HepG2 (cell line): ENCODE measurements around the gene OVOL3. TPM values are rescaled to one million over a fixed set of nuclear protein-coding genes. Genes with fewer than 3 reads are reported as not detected.
A peak's percentile ranks its signal among the peaks of the same experiment; 100 is the strongest.

ENCODE experiments used
- ATAC-seq: fragments of 200-7000 bp; cut with Tn5 transposase; 3 replicates; pipeline ENCODE4 v1.9.1; 2020; ENCODE audit warnings: mild to moderate bottlenecking, moderate library complexity
- BruUV-seq: library from RNA; stranded (reverse); fragments of 400-500 nt; replicated peaks from 2 replicates; lab custom pipeline; 2021; lab: Mats Ljungman, UMichigan
- CTCF ChIA-PET: fragments of 300-600 bp; formaldehyde crosslinking; extraction: SDS; loops from one replicate; lab custom pipeline; 2021; ENCODE audit warnings: low total read pairs, inconsistent platforms, low intra/inter-chr PET ratio; lab: Yijun Ruan, JAX
- POLR2A ChIA-PET: fragments of 350-600 bp; sonication (Branson Sonifier 250); formaldehyde crosslinking; loops from one replicate; lab custom pipeline; 2020; ENCODE audit warnings: antibody characterized with exemption, inconsistent platforms; lab: Yijun Ruan, JAX
- DNase-seq: peaks from one replicate; pipeline ENCODE4 v3.0.0-alpha.2; 2015; ENCODE audit warnings: low spot score
- FAIRE-seq: peaks from 3 replicates; lab custom pipeline; 2011; peaks lifted over from hg19 to GRCh38; lab: Jason Lieb, UNC
- H2AFZ ChIP-seq: one replicate; pipeline ENCODE4 v1.6.1; 2011; ENCODE audit warnings: low read length, inconsistent platforms
- H3K27ac ChIP-seq: fragments of 300-600 bp; 3 replicates; pipeline ENCODE4 v1.8.0; 2011; ENCODE audit warnings: mixed run types, mild to moderate bottlenecking, mixed read lengths, low read length, inconsistent platforms; ENCODE audit not compliant: insufficient read depth; ENCODE audit errors: extremely low read length
- H3K27me3 ChIP-seq, 2 experiments: fragments of 200-600 bp in 1 of 2; 2 replicates in 1 of 2; 3 replicates in 1 of 2; pipeline versions ENCODE4 v1.6.0 to v1.8.0; 2011; ENCODE audit warnings: low read length in 2 of 2, mild to moderate bottlenecking in 2 of 2, moderate library complexity in 2 of 2, inconsistent platforms in 1 of 2; ENCODE audit not compliant: insufficient read depth in 2 of 2, control insufficient read depth in 1 of 2
- H3K36me3 ChIP-seq, 2 experiments: fragments of 200-600 bp in 1 of 2; replicated peaks in 1 of 2; 2 replicates in 1 of 2; 3 replicates in 1 of 2; pipeline versions ENCODE4 v1.5.1 to v1.8.0; 2011; ENCODE audit warnings: low read length in 2 of 2, inconsistent platforms in 1 of 2; ENCODE audit not compliant: insufficient read depth in 2 of 2, control insufficient read depth in 1 of 2
- H3K4me1 ChIP-seq: 2 replicates; pipeline ENCODE4 v1.5.1; 2012; ENCODE audit warnings: low read length, inconsistent platforms; ENCODE audit not compliant: insufficient read depth
- H3K4me2 ChIP-seq: 2 replicates; pipeline ENCODE4 v1.6.0; 2011; ENCODE audit warnings: low read depth, low read length, inconsistent platforms
- H3K4me3 ChIP-seq, 3 experiments: fragments of 200-600 bp in 1 of 3; sonication (generic), shearing (Covaris generic) in 1 of 3; replicated peaks in 1 of 3; 2 replicates each; pipeline ENCODE4 v1.5.1; 2011 to 2016; ENCODE audit warnings: low read length in 3 of 3, inconsistent platforms in 2 of 3, low read depth in 2 of 3, mild to moderate bottlenecking in 2 of 3, control low read depth in 1 of 3, mixed read lengths in 1 of 3; ENCODE audit not compliant: insufficient read depth in 1 of 3
- H3K79me2 ChIP-seq: one replicate; pipeline ENCODE4 v1.6.1; 2011; ENCODE audit warnings: low read length, inconsistent platforms; ENCODE audit not compliant: insufficient read depth
- H3K9ac ChIP-seq: 2 replicates; pipeline ENCODE4 v1.6.0; 2011; ENCODE audit warnings: mild to moderate bottlenecking, low read depth, low read length, inconsistent platforms; ENCODE audit not compliant: insufficient read depth
- H3K9me3 ChIP-seq: 2 replicates; pipeline ENCODE4 v1.5.1; 2012; ENCODE audit warnings: mild to moderate bottlenecking, low read length
- H4K20me1 ChIP-seq: 2 replicates; pipeline ENCODE4 v1.6.0; 2011; ENCODE audit warnings: inconsistent platforms, mild to moderate bottlenecking, low read length, moderate library complexity; ENCODE audit not compliant: insufficient read depth
- AGO2 ChIP-seq: fragments of 200-400 bp; formaldehyde crosslinking; optimal IDR thresholded peaks from 2 replicates; pipeline ENCODE3; 2017; ENCODE audit warnings: mild to moderate bottlenecking, low read depth, low read length, moderate library complexity
- MATR3 ChIP-seq: sonication (generic); formaldehyde crosslinking; IDR thresholded peaks from 2 replicates; pipeline ENCODE4 v1.4.0; 2020; ENCODE audit warnings: missing genetic modification reagents
- NFE2L1 ChIP-seq: sonication (generic); formaldehyde crosslinking; IDR thresholded peaks from 2 replicates; pipeline ENCODE4 v1.4.0; 2020; ENCODE audit warnings: missing genetic modification reagents, mild to moderate bottlenecking, borderline replicate concordance
- PRPF4 ChIP-seq: fragments of 200-400 bp; formaldehyde crosslinking; IDR thresholded peaks from 2 replicates; pipeline ENCODE4 v1.6.1; 2016; ENCODE audit warnings: low read length, low read depth; ENCODE audit not compliant: poor library complexity, severe bottlenecking
- TAF15 ChIP-seq: fragments of 200-400 bp; formaldehyde crosslinking; IDR thresholded peaks from one replicate; pipeline ENCODE4 v1.6.1; 2018; ENCODE audit warnings: mild to moderate bottlenecking, low read depth, low read length; ENCODE audit not compliant: poor library complexity, severe bottlenecking
- TBP ChIP-seq: sonication (generic); formaldehyde crosslinking; IDR thresholded peaks from 2 replicates; pipeline ENCODE4 v1.5.0; 2020; ENCODE audit warnings: missing genetic modification reagents
- ZBTB20 ChIP-seq: sonication (generic); formaldehyde crosslinking; IDR thresholded peaks from 2 replicates; pipeline ENCODE4 v1.8.1; 2023; ENCODE audit warnings: missing genetic modification reagents, low read depth, mild to moderate bottlenecking, borderline replicate concordance
- ZNF292 ChIP-seq: sonication (generic); formaldehyde crosslinking; IDR thresholded peaks from 2 replicates; pipeline ENCODE4 v1.8.1; 2022; ENCODE audit warnings: mild to moderate bottlenecking, low read depth, missing genetic modification reagents, borderline replicate concordance
- ZNF557 ChIP-seq: sonication (generic); formaldehyde crosslinking; IDR thresholded peaks from 2 replicates; pipeline ENCODE4 v1.4.0; 2020; ENCODE audit warnings: missing genetic modification reagents
- ZNF558 ChIP-seq: sonication (generic); formaldehyde crosslinking; IDR thresholded peaks from 2 replicates; pipeline ENCODE4 v1.9.0; 2022; ENCODE audit warnings: mild to moderate bottlenecking, missing genetic modification reagents, borderline replicate concordance
- ZSCAN30 ChIP-seq: sonication (generic); formaldehyde crosslinking; IDR thresholded peaks from 2 replicates; pipeline ENCODE4 v1.5.0; 2020; ENCODE audit warnings: mild to moderate bottlenecking, missing genetic modification reagents
- WGBS: methylation state at CpG from one replicate; pipeline ENCODE4 v1.1.6; 2017; ENCODE audit warnings: low lambda C conversion rate; 5-methylcytosine and 5-hydroxymethylcytosine counted together
- in situ Hi-C: cut with HindIII; loops from 2 replicates; pipeline ENCODE4 v1.10.0; 2017; ENCODE audit warnings: low pct_unique_long_range_greater_than_20kb; ENCODE audit not compliant: extremely low pct_ligation_motif_present
- intact Hi-C: fragments of 100-400 bp; cut with micrococcal nuclease; formaldehyde crosslinking; loops from one replicate; pipeline ENCODE4 v1.10.0; 2022; ENCODE audit not compliant: unreplicated experiment
- polyA plus RNA-seq, 8 experiments: library from polyadenylated mRNA; depleted of rRNA in 3 of 8; stranded (reverse) in 7 of 8; unstranded in 1 of 8; fragments of >200 nt; fragmentation: Illumina TruSeq in 4 of 8; extraction: Trizol in 4 of 8; gene quantifications; 2 replicates each; pipeline versions ENCODE4 v1.2.1 to v1.2.3, GENCODE V29; 2011 to 2016; ENCODE audit warnings: low read depth in 4 of 8, missing spikeins in 1 of 8, mixed read lengths in 1 of 8; ENCODE audit not compliant: insufficient read depth in 1 of 8
- total RNA-seq, 5 experiments: library from RNA; depleted of rRNA; stranded (reverse); fragments of >200 nt; fragmentation: Illumina TruSeq; extraction: Trizol; gene quantifications; 2 replicates each; pipeline ENCODE4 v1.2.3, GENCODE V29; 2016; ENCODE audit warnings: low read depth in 1 of 5
- TF ChIP-seq, protein P1 (sequence below): sonication (generic); formaldehyde crosslinking; IDR thresholded peaks from 2 replicates; pipeline ENCODE4 v1.5.0; 2020; ENCODE audit warnings: missing genetic modification reagents
- TF ChIP-seq, protein P2 (sequence below): sonication (generic); formaldehyde crosslinking; IDR thresholded peaks from 2 replicates; pipeline ENCODE4 v1.5.0; 2020; ENCODE audit warnings: mild to moderate bottlenecking, low read depth, missing genetic modification reagents, borderline replicate concordance
- TF ChIP-seq, protein P3 (sequence below): sonication (generic); formaldehyde crosslinking; IDR thresholded peaks from 2 replicates; pipeline ENCODE4 v1.5.0; 2020; ENCODE audit warnings: missing genetic modification reagents

The OVOL3 gene
- total and polyA plus RNA-seq, 2 of the 13 experiments (the other 11 are each of a cell fraction or from before 2014, with no cell fraction given) = not detected

DNA sequence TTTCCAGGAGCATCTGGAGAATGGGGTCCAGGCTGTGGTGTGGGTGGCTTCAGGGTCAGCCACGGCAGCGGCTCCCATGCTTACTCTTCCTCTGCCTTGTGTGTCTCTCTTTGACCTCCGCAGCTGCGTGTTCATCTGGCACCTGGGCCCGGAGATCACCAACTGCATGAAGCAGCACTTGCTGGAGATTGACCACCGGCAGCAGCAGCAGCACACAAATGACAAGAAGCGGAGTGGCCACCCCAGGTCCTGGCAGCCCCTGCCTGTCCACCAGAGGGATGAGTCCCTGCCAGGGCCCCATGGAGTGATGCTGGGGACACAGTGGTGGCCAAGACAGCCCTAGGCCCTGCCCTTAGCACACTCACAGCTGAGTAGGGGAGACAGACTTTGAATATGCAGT is 18.4 kb upstream of the OVOL3 start:
- FAIRE-seq (no peak), DNase-seq (no peak), ATAC-seq (peak; percentile 29; the same call in 1 of the 3 replicates)
- WGBS = no CpG with 5 or more reads among the region's 7 CpGs
- TF ChIP-seq TAF15 (no peak), ZSCAN30 (CRISPR knock-in tag) (no peak), AGO2 (no peak)
- TF ChIP-seq, protein P1, sequence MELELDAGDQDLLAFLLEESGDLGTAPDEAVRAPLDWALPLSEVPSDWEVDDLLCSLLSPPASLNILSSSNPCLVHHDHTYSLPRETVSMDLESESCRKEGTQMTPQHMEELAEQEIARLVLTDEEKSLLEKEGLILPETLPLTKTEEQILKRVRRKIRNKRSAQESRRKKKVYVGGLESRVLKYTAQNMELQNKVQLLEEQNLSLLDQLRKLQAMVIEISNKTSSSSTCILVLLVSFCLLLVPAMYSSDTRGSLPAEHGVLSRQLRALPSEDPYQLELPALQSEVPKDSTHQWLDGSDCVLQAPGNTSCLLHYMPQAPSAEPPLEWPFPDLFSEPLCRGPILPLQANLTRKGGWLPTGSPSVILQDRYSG (CRISPR knock-in tag) = no peak
- TF ChIP-seq, protein P2, sequence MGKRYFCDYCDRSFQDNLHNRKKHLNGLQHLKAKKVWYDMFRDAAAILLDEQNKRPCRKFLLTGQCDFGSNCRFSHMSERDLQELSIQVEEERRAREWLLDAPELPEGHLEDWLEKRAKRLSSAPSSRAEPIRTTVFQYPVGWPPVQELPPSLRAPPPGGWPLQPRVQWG = no peak
- H3K4me1 ChIP-seq = no peaks in the 10 kb centered on the region
- ChIA-PET POLR2A (no interaction called here), CTCF (no interaction called here)
- intact Hi-C loops = no loop called here
- H3K36me3 ChIP-seq = peaks cover 16 to 58% of the 10 kb centered on the region in 2 experiments; a peak in 4 of 5 replicates
- no peaks in the 10 kb centered on the region for H4K20me1 ChIP-seq
- no peaks in the 10 kb centered on the region for H3K9me3 ChIP-seq
- in situ Hi-C loops = no loop called here
- no peak overlapping the region for H3K4me3 ChIP-seq
- H3K27me3 ChIP-seq = no peaks in the 10 kb centered on the region
- BruUV-seq = no TSS peak
- H3K79me2 ChIP-seq = no peaks in the 10 kb centered on the region
- no peak overlapping the region for H3K4me2 ChIP-seq
- H3K9ac ChIP-seq = no peak overlapping the region
- H3K27ac ChIP-seq = no peak overlapping the region
- no peak overlapping the region for H2AFZ ChIP-seq

DNA sequence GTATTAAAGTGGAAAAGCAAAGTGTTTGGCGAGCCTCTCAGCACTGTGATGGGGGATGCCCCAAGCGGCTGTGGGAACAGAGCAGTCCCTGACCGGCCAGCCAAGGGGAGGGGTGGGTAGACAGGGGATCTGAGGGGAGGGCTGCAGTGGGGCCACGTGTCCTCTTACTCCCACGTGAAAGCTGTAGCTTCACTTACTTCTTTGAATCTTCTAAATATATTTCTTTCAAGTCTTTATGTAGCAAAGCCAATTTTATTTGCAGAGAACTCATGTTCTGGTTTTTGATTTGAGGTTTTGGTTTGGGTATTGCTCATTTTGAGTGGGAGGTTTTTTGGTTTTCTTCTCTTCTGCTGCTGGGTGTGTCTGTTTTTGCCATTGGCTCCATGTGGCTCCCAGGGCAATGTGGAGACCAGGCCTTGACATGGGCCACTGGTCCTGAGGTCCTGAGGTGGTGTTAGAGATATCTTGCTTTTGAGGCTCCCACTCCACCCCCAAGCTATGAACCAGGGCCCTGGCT is 17.7 kb upstream of the OVOL3 start:
- WGBS = 96% methylated on average over 5 of the region's 5 CpGs
- Histone ChIP-seq H4K20me1 (no peaks in the 10 kb centered on the region), H3K27me3 (no peaks in the 10 kb centered on the region), H3K9ac (no peak overlapping the region), H3K4me1 (no peaks in the 10 kb centered on the region), H3K79me2 (no peaks in the 10 kb centered on the region), H3K36me3 (peaks cover 16 to 53% of the 10 kb centered on the region in 2 experiments; a peak in 4 of 5 replicates), H3K4me3 (no peak overlapping the region), H3K27ac (no peak overlapping the region), H3K4me2 (no peak overlapping the region), H2AFZ (no peak overlapping the region), H3K9me3 (no peaks in the 10 kb centered on the region)
- POLR2A ChIA-PET = no interaction called here
- intact Hi-C loops = no loop called here
- no peak for FAIRE-seq
- BruUV-seq = no TSS peak
- no peak for DNase-seq
- ATAC-seq = no peak
- in situ Hi-C loops = no loop called here
- CTCF ChIA-PET = no interaction called here
- TF ChIP-seq TBP (no peak), NFE2L1 (no peak), ZBTB20 (no peak), PRPF4 (no peak), ZNF558 (CRISPR knock-in tag) (no peak), ZNF557 (CRISPR knock-in tag) (no peak), ZNF292 (CRISPR knock-in tag) (no peak), MATR3 (no peak)
- TF ChIP-seq, protein P3, sequence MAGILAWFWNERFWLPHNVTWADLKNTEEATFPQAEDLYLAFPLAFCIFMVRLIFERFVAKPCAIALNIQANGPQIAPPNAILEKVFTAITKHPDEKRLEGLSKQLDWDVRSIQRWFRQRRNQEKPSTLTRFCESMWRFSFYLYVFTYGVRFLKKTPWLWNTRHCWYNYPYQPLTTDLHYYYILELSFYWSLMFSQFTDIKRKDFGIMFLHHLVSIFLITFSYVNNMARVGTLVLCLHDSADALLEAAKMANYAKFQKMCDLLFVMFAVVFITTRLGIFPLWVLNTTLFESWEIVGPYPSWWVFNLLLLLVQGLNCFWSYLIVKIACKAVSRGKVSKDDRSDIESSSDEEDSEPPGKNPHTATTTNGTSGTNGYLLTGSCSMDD (CRISPR knock-in tag) = no peak
